Limb (tissue), 2 donors: ENCODE measurements around the gene CUBN.

Experiments used
- DNase-seq, 2 donors: peaks; one replicate each; pipeline ENCODE4 v3.0.0-alpha.2; 2016; ENCODE audit errors: extremely low spot score in 2 of 2

CUBN gene

DNA sequence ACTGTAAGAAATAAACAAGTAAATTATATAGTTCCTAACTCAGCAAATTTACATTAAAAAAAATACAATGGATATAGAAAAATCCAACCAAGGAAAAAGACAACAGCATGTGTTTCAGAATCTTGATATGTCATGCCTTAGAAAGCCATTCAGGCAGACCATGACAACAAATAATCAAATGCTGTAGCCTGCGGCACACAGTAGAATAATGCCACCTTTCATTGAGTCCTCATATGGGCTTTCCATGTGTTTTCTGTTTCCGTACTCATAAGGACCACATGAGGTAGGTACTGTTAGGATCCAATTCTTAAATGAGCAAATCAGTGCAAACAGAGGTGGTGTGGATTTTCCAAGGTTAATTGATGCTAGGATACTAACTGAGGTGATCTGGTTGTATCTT is 138.6 kb downstream of the CUBN start:
- DNase-seq, result no peak

DNA sequence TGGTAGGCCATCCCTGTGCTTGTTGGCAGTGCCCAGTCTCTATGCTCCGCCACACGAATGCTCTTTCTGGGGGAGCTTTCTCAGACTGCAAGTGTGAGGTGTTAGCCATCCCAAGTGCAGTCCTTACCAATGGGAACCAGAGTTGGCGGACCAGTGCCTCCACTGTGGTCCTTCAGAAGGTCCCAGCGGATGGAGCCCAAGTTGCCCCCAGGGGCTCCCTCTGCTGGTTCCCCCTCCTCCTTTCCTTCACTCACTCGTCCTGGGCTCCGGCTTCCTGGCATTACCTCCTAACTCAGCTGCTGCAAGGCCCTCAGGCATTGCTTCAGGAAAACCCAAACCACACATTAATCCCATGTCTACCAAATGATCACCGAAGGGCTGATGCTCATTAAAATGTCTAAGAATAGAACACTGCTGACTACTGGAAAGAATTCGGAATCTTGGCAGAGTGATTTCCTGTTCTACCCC is 139.8 kb downstream of the CUBN start:
- DNase-seq, result no peak

DNA sequence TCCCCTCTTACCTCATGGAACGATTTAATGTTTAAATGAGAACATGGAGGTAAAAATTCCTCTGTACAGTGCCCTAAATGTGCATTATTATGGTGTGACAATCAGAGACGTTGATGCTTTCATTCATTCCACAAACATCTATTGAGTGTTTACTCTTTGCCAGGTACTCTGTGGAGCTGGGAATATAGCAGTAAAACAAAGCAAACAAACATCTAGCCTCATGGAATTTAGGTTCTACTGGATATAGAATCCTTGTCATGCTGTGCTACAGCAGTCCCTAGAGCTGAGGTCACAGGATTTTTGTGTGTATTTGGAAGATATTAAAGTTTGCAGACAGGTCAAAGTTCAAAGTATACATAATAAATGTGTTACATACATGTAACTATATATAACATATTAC is 140.7 kb downstream of the CUBN start:
- no peak for DNase-seq

DNA sequence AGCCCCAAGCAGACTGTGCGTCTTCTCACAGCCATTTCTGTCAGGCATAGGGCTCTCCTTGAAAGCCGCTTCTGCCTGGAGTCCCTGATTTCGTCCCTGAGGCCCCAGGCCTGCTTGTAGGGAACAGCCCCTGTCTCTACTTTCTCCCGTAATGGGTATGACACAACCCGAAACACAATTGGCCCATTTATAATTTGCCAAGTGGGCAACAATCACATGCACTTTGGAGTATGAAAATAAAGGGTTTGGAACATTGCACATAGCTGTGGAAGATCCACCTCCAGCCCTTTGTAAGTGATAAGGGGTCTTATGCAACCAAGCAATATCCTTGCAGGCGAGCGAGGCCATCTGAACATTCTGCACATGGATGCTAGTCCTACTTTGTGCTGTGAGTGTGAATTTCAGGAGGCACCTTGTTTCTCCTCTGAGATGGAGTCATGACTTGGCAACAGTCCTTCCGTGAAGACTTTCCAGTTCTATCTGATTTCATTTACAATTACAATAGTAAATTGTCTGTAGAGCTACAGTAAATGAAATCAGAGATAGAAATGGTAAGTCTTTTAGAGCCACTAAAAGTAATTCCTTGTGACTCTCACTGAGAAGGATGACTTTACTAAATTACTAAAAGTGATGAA is 141.5 kb downstream of the CUBN start:
- no peak for DNase-seq

DNA sequence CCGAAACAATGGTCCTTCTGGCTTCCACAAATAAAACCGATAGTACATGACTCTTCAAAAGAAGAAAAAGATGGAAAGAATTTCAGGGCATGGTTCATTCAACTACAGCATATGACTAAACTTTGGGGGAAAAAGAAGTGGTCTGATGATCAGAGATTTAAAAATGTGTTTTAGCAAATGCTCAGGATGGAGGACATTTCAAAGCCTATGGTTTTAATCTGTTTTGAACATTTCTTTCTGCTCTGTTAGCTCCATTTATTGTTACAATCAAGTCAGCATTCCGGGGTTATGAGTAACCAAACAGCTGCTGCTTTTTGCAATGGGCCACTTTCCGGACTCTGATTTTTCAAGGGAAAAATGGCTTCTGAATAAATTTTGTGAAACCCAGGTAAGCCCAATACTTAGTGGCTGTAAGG is 142.4 kb downstream of the CUBN start:
- no peak for DNase-seq

DNA sequence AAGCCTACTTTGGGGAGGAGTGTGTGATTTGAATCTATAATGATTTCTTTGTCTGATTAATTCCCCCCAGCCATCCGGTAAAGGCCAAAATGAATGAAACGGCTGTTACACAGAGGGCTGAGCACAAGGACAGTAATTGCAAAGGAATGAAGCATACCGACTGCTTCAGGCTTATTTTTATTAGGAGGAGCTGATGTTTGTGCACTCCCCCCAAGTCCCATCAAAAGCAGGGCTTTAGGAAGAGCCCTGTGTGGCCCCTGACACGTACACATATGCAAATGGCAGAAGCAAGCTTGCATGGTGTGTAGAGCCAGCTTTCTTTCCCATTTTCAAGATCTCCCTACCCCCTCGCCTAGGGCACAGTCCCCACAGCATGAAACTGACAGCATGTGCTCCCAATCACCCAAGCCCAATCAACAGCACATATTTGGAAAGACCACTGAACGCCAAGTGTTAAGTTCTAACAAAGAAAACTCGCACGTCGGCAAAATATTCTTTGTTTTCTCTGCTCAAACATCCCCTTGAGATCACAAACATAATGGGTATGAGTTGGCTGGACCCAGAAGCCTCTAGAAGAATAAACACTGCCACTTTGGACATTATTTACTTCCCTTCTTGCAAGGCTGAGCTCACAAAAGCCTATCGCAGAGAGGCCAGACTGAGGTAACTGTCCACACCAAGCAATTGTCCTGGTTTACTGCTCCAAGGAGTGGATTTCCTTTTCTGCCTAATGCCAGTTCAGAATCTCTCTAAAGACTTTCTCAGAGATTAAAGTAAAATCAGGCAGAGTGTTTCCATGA is 143.0 kb downstream of the CUBN start:
- DNase-seq, result peak in 1 of 2 donors; percentile 61

DNA sequence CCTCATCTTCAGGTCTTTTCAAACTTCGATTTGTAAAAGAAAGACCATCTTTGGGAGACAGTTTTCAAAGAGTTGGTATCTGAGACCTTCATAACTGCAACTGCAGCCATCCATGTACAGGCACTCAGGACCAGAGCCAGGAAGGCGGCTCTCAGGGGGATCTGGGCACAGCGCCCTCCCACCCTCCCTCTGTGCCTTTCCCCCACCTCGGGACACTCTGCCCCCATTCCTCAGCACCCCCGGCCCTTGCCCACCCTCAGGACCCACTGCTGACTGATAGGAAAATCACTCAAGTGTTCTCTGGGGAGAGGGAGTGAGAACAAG is 143.6 kb downstream of the CUBN start:
- DNase-seq, result peak in 1 of 2 donors; percentile 58

DNA sequence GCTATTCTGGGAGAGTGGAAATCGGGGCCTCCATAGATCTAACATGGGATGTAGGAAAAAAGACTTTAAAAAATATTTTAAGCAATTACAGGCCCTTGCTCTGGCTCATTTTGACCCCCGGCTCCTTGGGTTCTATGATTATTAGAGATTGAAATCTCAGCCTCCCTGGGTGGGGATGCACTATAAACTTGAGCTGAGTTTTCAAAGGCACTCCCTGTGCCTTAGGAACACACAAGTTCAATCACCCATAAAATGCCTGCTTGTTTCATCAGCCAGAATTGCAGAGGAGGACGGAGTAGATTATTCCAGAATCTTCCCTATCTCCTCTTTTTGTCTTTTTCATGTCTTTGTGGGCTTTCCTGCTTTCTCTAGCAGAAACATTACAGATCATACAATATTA is 145.4 kb downstream of the CUBN start:
- DNase-seq, result no peak

DNA sequence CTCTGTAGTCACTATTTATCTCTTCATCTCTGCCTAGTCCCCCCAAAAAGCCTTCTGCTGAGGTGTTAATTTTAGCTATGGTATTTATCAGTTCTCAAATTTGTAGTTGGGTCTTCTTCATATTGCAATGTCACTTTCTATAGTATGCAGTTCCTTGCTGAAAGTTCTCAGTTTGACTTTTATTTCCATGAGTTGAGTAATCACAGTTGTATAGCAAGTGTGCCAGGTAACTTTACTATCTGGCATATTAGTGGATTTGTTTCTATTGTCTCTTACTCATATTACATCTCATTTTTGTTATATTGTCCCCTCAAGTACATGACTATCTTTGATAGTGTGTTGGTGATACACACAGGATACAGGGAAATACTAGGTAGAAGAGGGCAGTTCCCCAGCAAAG is 152.8 kb downstream of the CUBN start:
- no peak for DNase-seq

DNA sequence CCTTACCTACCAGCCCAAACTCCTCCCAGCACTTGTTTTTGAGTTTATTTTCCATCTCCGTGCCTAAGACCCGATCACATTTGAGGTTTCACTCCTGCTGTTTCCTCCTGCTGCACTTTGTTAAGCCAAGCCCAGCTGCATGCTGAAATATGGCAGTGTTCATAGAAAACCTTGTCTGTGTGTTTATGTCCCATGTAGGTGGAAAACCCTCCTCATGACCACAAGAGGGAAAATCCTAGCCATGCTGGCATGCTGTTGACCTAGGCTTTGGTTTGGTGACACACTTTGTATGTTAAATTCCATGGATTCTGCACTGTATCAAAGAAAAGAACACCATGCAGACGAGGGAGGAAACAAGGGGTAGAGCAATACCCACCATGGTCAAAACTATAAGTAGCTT is 154.4 kb downstream of the CUBN start:
- no peak for DNase-seq

DNA sequence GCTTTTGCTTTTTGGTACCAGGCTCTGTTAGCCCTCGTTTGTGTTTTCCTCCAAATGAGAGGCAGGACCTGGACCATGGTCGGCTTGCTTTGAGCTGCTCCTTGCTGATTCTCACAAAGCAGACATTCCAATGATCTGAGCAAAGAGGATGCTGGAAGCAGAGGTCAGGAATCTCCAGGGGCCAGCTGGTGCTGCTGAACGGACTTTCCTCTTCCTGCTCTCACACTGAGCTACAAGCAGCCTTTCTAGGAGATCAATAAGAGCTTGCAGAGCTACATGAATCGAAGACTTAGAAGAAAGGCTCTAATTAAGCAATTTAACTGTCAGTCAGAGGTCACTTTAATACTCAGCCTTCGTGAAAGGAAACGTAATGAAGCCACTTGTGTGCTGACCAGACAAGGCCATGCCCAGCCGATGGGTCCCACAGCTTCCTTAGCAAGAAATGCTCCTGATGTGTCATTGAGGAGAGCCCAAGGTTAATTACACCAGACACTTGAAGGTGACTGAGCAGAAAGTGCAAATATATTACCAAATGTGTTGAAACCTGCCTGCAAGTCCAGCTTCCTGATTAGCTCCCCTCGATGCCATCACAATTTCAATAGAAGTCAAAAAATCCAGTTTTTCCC is 161.1 kb downstream of the CUBN start:
- DNase-seq, result no peak

DNA sequence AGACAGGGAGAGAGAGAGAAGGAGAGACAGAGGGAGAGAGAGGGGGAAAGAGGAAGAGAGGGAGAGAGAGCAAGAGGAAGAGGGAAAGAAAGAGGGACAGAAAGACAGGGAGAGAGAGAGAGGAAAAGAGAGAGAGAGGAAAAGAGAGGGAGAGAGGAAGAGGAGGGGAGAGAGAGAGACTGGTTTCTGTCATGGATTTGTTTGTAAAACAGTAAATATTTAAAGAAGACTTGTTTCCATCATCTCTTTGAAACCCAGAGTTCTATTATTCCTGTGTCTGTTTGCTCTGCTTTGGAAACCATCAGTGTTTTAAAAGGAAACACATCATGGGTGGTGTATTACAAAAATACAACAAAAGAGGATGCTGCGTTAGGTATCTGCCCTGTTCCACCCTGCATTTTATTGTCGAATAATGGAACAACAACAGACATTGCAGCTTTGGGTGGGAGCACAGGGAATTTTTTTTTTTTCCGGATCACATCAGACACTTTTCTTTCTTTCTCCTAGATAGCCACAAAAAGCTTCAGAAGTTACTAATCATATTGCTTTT is 161.7 kb downstream of the CUBN start:
- no peak for DNase-seq

DNA sequence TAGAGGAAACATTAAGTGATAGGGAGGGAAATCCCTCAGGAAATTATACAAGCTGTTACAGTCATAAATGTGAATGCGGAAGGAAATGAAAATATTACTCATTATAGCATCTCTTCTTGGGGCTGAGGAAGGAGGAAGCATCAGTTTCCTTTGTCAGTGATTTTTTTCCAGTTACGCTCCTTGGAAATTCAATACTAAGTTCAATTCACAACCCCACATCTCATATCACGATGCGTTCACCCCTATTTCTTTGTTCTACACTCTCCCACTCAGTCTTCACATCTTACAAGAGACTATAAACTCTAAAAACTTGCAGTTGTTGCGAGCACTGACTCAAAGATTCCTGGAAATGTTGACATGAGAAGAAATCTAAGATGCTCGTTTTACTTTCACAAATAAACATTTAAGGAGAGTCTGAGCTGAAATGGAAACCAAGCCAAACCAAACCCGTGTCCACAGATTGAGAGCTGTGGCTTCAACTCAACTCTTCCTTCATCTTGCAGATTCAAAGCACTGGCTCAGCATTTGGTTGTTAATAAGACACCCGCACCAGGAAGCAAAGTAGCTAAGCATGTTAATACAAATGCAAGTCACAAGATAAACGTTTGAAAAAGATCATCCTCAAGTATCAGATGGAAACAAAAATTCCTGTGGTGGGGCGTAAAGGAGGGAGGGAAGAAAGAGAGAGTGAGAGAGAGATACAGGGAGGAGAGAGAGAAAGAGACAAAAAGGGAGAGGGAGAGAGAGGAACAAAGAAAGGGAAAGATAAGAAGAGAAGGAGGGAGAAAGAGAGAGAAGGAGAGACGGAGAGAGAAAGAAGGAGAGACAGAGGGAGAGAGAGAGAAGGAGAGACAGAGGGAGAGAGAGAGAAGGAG is 162.4 kb downstream of the CUBN start:
- no peak for DNase-seq

DNA sequence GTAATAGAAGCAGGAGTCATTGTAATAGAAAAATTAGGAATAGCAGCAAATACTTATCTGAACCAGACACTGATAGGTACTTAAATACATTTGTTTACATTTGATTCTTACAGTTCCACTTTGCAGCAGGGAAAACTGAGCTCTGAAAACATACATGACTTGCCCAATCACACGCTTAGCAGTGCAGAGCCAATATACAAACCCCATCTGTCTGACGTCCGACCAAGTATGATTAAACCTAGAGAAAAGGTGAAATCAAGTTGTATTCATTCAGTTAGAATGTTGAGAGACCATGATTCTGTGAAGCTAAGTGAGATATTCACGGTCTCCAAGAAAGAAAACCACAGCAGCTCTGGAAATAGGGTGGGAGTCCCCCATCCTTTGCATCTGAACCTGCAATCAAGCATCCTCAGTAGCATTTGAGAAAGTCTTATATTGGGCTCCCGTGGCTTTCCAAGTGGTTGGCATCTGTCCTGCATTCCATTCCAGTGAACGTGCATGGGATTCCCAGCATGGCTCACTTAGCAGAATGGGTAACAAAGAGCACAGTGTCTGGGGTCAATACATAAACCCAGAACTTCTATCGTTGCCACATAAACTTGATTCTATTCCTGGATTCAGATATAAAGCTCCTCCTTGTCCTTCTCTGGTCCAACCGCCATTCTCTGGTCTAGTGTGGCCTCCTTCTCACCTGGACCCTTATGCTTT is 163.7 kb downstream of the CUBN start:
- DNase-seq, result peak; percentile 68 to 75

DNA sequence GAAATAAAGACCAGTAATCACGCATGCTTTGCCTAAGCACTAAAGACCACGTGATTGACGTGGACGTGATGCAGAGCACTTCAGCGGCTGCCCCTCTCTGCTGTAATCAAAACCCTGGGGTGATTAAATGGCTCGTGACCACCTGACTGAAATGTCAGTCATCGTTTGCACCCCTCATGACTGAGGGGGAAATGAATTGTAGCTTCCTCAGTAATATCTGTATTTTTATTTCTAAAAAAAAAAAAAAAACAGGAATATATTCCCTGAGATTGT is 164.3 kb downstream of the CUBN start:
- DNase-seq, result no peak

DNA sequence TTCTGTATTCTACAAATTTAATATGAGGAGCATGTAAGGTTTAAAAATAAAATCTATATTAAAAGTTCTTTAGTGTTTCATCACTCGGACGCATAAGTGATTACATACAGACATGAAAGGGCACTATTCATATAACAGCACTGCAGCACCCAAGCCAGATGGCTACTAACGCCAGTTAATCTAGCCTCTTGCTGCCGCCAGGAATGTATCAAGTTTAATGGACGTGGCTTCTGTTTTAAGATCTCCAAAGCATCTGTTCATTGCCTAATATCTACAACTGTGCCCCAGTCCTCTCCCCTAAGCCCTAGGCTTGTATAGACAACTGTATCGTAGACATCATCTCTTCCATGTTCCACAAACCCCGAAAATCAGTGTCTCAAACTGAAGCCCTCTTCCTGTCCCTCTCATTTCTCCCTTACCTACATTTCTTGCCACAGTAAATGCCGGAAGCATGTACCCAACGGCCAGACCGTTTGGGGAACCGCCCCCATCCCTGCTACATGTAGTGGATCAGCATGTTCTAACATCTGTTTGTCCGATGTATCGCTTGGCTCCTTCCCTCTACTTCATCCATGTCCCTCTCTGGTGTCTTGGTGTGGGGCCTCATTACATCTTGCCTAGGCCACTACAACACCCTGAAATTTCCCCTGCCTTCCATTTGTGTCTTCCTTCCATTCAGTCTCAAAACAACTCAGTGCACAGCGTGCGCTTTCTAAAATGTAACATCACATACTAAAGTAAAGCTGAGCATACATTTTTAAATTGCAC is 164.9 kb downstream of the CUBN start:
- no peak for DNase-seq

DNA sequence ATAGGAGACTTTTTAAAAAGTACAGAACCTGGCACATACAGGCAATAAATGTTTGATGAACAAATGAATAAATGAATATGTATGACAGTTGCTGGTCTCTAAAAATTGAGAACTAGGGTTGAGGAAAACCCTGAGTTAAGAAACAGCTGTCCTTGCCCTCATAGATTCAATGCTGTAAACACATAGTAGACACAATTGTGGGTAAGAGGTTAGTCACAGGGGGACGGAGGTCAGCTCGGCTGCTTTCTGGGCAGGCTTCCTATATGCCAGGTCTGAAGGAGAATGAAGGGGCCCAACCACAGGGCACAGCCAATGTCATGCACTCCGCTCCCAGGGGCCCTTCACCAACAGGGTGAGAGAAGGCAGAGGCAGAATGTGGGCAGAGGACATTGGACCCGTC is 169.1 kb downstream of the CUBN start:
- no peak for DNase-seq

DNA sequence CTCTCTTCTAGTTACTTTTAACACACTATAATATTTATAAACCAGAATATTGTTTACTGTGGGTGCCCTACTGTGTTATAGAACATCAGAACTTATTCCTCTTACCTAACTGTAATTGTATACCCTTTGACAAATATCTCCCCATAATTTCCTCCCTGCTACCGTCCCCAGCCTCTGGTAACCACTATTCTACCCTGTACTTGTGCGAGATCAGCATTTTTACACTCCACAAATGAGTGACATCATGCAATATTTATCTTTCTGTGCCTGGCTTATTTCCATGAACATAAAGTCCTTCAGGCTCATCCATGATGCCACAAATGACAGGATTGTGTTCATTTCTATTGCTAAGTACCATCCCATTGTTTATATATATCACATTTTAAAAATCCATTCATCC is 172.6 kb downstream of the CUBN start:
- DNase-seq, result no peak

DNA sequence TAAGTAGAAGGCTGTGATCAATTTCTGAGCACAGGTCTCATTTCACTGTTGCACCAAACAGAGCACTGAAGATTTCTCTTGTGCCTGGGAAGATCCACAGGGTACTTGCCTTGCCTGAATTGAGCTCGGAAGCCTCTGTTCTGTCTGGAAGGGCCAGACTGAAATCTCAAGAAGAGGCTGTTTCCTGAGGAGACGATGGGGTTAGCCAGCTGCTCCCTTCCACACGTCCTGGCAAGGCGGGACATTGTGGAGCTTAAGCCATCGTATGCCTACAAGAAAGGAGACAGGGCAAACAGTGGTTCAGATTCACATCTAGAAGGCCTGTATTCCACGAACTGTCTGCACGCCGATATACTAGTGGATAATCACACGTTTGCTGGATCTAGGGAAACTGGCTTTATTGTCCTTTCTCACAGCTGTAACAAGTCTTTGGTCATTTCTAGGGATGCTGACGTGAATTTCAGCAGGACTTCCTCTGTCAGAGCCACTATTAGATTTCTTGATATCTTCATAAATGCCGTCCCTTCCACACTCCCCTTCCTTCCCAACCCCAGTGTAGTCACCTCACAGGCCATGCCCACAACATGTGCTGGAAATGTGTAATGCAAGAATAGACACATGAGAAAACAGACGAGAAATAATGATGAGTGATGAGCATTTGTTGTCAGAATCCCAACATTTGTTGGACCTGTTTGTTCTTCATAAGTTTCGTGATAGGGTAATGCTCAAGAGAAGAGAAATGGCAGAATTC is 175.2 kb downstream of the CUBN start:
- no peak for DNase-seq

DNA sequence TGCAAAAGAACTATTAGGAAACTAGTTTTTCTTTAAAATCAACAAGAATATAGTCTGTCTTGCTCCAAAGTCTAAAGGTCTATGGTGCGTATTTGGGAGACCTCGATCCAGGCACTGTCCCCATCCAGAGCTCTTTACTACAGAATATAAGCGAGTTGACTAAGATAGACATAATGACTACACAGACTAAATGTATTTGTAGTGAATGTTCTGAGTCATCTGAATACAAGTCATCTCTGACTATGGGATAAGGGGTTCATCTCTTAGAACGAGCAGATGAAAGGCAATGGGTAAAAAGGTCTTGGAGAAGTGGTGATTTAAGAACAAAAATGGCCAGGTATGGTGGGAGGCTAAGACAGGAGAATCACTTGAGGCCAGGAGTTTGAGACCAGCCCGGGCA is 176.3 kb downstream of the CUBN start:
- DNase-seq, result no peak
